Activated T-cell treated with anti-CD3 and anti-CD28 coated beads, Interleukin-2, amount 50 U/mL, for 4 hours (primary cell): Measurements from ENCODE around the gene EFCC1. TPM values are rescaled to one million over a fixed set of nuclear protein-coding genes. Genes with fewer than 3 reads are reported as not detected.
A peak's percentile ranks its signal among the peaks of the same experiment; 100 is the strongest.

Experiments
- ATAC-seq, 2 donors: fragments of 200-7000 bp; cut with Tn5 transposase; one replicate each; pipeline ENCODE4 v1.10.0; 2021
- DNase-seq: peaks from one replicate; pipeline ENCODE4 v3.0.0-alpha.2; 2020
- H3K27me3 Mint-ChIP-seq: one replicate; pipeline ENCODE4 v1.8.0; 2021; ENCODE audit warnings: low read depth, mixed read lengths
- H3K36me3 Mint-ChIP-seq: one replicate; pipeline ENCODE4 v1.8.0; 2022; ENCODE audit warnings: mixed read lengths; ENCODE audit not compliant: insufficient read depth
- H3K4me1 Mint-ChIP-seq: one replicate; pipeline ENCODE4 v1.8.0; 2021; ENCODE audit warnings: low read depth, mixed read lengths
- H3K4me3 Mint-ChIP-seq: one replicate; pipeline ENCODE4 v1.8.0; 2021; ENCODE audit warnings: mild to moderate bottlenecking, moderate library complexity, mixed read lengths
- H3K9me3 Mint-ChIP-seq: one replicate; pipeline ENCODE4 v1.8.0; 2021; ENCODE audit warnings: mixed read lengths
- total RNA-seq, 3 donors: library from RNA; stranded (reverse); gene quantifications; one replicate each; pipeline ENCODE4 v1.2.1, GENCODE V29; 2021

Gene EFCC1
- total RNA-seq, 3 donors from 2014 or later: 0.26 to 0.35 TPM; not detected in 1

GRCh38 chr3:129039271-129040038 lies 38.4 kb downstream of the EFCC1 start:
- peaks cover 9% of the 10 kb centered on the region for H3K27me3 Mint-ChIP-seq

DNA sequence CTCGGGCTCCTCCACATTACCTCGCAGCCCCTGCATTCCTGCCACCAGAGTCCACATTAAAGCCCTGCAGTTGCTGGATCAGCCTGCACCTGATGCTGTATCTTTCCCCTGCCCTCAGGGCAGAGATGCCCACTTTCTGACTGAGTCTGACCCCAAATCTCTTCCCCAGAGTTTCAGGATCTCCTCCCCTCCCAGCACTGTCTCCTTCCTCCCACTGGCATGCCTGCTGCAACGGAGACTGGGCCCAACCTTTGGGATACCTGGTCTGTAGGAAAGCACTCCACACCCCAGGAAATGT lies 38.9 kb downstream of the EFCC1 start:
- ATAC-seq: no peak
- Mint-ChIP-seq H3K27me3 (peaks cover 13% of the 10 kb centered on the region), H3K9me3 (no peaks in the 10 kb centered on the region), H3K4me3 (no peak overlapping the region), H3K36me3 (no peaks in the 10 kb centered on the region), H3K4me1 (peaks cover 12% of the 10 kb centered on the region)
- no peak for DNase-seq

More at GRCh38 chr3:129039271-129040038, 38.4 kb downstream of the EFCC1 start:
- DNase-seq (no peak), ATAC-seq (no peak)
- peaks cover 12% of the 10 kb centered on the region for H3K4me1 Mint-ChIP-seq
- H3K4me3 Mint-ChIP-seq: no peak overlapping the region
- no peaks in the 10 kb centered on the region for H3K9me3 Mint-ChIP-seq
- no peaks in the 10 kb centered on the region for H3K36me3 Mint-ChIP-seq

DNA sequence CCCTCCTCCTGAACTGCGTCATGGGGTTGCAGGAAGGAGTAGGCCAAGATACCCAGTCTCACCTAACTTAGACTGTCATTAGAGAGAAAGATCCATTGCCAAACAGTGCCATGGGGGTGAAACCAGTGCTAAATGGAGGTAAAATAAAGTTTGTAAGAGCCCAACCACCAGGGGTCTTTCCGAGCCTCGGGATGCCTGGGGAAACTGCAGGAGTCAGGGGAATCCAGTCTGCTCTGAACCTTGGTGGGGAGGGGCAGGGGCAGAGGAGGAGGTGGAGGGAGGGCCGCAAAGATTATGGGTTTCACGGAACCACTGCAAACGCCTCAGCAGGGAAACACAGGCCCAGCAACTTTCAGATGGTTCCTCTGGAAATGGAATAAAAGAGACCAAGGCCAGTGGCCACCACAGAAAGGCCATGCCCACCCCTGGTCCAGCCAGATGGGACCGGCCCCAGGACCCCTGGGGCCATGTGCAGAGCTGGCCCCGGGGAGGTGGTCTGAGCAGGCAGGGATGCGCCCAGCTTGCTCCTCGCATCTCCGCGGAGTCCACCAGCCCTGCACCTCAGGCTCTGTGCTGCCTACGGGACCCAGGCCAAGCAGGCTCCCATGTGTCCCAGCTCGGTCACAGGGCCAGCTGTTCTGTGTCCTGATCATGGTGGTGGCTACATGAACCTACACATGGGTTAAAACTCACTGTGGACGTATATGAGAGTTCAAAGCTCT lies 39.6 kb downstream of the EFCC1 start:
- ATAC-seq: no peak
- H3K36me3 Mint-ChIP-seq: no peaks in the 10 kb centered on the region
- no peak for DNase-seq
- H3K4me1 Mint-ChIP-seq: peaks cover 4% of the 10 kb centered on the region
- no peaks in the 10 kb centered on the region for H3K9me3 Mint-ChIP-seq
- H3K4me3 Mint-ChIP-seq: no peak overlapping the region
- H3K27me3 Mint-ChIP-seq: peaks cover 13% of the 10 kb centered on the region

DNA sequence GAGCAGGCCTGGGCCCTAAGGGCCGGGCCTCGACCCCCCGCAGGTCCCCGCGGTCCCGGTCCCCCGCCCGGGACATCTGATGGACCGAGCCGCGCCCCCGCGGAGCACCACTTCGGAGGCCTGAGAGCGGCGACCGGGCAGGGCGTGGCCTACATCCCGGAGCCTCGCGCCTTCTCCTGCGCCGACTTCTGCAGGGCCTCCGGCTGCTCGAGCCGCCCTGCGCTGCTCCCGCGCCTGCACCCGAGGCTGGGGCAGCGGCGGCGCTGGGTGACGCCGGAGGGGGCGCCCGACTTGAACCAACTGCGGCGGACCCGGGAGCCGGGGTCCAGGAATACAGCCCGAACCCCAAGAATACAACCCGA lies 44.6 kb downstream of the EFCC1 start:
- ATAC-seq (peak; percentile 91), DNase-seq (peak; percentile 29)
- Mint-ChIP-seq H3K36me3 (no peaks in the 10 kb centered on the region), H3K4me1 (no peaks in the 10 kb centered on the region), H3K9me3 (peaks cover 6% of the 10 kb centered on the region), H3K27me3 (peaks cover 7% of the 10 kb centered on the region), H3K4me3 (peak overlapping the region; percentile 31)

DNA sequence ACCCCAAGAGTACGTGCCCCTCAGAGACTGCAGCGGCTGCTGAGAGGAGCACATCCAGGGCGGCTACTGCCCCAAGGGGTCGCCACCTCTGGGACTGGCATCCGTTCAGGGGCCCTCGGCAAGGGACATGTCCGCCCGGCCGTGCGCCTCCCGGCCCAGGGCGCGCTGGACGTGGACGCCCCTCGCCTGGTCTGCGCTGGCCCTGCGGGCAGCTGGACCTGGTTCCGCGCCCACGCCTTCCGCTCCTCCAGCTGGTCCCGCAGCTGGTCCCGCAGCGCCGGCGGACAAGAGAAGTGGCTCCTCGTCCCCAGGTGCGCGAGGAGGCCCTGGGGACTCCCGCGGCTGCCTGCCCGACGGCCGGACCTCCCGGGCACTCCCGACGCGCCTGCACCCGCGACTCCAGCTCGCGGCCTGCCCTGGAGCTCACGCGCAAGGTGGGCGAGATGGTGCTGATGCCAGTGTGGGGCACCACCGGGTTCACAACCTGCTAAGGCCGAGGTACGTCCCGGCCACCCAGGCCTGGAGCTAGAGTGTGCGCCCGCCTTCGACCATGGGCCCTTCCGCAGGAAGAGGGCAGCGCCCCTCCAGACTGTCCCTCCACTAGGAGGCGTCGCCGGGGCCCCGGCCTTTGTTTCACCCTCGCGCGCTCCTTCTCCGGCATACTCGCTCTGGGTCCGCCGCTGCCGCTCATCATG lies 45.1 kb downstream of the EFCC1 start:
- peaks cover 6% of the 10 kb centered on the region for H3K9me3 Mint-ChIP-seq
- no peaks in the 10 kb centered on the region for H3K36me3 Mint-ChIP-seq
- H3K4me3 Mint-ChIP-seq: no peak overlapping the region
- H3K27me3 Mint-ChIP-seq: peaks cover 7% of the 10 kb centered on the region
- no peaks in the 10 kb centered on the region for H3K4me1 Mint-ChIP-seq
- peak; percentile 66 to 70 for ATAC-seq
- peak; percentile 24 for DNase-seq

- peaks cover 6% of the 10 kb centered on the region for H3K9me3 Mint-ChIP-seq
- peaks cover 7% of the 10 kb centered on the region for H3K27me3 Mint-ChIP-seq
- H3K36me3 Mint-ChIP-seq: no peaks in the 10 kb centered on the region
- H3K4me1 Mint-ChIP-seq: no peaks in the 10 kb centered on the region
- ATAC-seq (no peak), DNase-seq (no peak)
- H3K4me3 Mint-ChIP-seq: peak overlapping the region; percentile 33
Observed at GRCh38 chr3:129046732-129047552, 45.8 kb downstream of the EFCC1 start.

- no peaks in the 10 kb centered on the region for H3K4me1 Mint-ChIP-seq
- peak overlapping the region; percentile 33 for H3K4me3 Mint-ChIP-seq
- H3K9me3 Mint-ChIP-seq: peaks cover 6% of the 10 kb centered on the region
- no peaks in the 10 kb centered on the region for H3K36me3 Mint-ChIP-seq
- ATAC-seq: no peak
- H3K27me3 Mint-ChIP-seq: peaks cover 4% of the 10 kb centered on the region
- no peak for DNase-seq
Observed at GRCh38 chr3:129047553-129047839, 46.4 kb downstream of the EFCC1 start.

GRCh38 chr3:129050556-129051295 lies 49.6 kb downstream of the EFCC1 start:
- Mint-ChIP-seq H3K36me3 (no peaks in the 10 kb centered on the region), H3K9me3 (peaks cover 6% of the 10 kb centered on the region), H3K27me3 (no peaks in the 10 kb centered on the region), H3K4me1 (peaks cover 5% of the 10 kb centered on the region), H3K4me3 (no peak overlapping the region)
- ATAC-seq: no peak
- DNase-seq: no peak

DNA sequence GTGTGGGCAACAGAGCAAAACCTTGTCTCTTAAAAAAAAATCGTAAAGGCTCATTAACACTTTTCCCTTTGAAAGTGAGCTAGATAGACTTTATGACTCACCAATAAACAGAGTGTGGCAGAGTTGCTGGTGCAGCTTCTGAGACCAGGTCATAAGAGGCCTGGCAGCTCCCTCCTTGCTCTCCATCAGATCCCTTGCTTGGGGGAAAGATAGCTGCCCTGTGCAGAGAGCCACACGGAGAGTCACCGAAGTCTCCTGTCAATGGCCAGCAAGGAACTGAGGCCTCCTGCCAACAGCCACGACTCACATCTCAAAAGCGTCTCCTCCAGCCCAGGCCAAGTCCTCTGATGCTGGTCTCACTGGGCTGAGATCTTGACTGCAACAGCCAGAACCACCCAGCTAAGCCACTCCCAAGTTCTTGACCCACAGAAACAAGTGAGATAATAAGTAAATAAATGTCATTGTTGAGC lies 50.8 kb downstream of the EFCC1 start:
- no peak overlapping the region for H3K4me3 Mint-ChIP-seq
- H3K9me3 Mint-ChIP-seq: peaks cover 6% of the 10 kb centered on the region
- ATAC-seq (no peak), DNase-seq (no peak)
- H3K27me3 Mint-ChIP-seq: no peaks in the 10 kb centered on the region
- H3K4me1 Mint-ChIP-seq: peaks cover 5% of the 10 kb centered on the region
- no peaks in the 10 kb centered on the region for H3K36me3 Mint-ChIP-seq

DNA sequence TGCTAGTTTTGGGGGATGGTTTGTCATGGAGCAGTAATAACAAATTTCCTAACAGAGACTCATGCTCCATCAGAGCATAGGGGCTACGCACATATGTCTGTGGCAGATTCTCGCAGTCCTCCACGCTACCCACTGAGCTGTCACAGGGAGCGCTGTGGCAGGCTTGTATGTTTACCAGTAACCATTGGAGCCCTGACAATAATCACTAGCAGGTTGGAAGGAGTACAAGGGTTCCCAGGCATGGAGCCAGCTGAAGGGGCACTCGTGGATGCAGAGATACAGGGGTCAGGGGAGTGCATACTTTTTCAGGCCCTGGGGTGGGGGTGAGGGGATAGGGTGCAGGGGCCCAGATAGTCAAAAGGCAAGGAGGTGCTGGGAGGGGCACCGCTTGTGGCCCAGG lies 51.6 kb downstream of the EFCC1 start:
- peaks cover 5% of the 10 kb centered on the region for H3K4me1 Mint-ChIP-seq
- peaks cover 6% of the 10 kb centered on the region for H3K9me3 Mint-ChIP-seq
- no peaks in the 10 kb centered on the region for H3K27me3 Mint-ChIP-seq
- H3K4me3 Mint-ChIP-seq: no peak overlapping the region
- DNase-seq: no peak
- H3K36me3 Mint-ChIP-seq: no peaks in the 10 kb centered on the region
- no peak for ATAC-seq

GRCh38 chr3:129054605-129055104 lies 53.6 kb downstream of the EFCC1 start:
- Mint-ChIP-seq H3K27me3 (no peaks in the 10 kb centered on the region), H3K4me3 (no peak overlapping the region), H3K9me3 (no peaks in the 10 kb centered on the region), H3K36me3 (no peaks in the 10 kb centered on the region), H3K4me1 (peaks cover 14% of the 10 kb centered on the region)
- DNase-seq: no peak
- no peak for ATAC-seq

- H3K9me3 Mint-ChIP-seq: no peaks in the 10 kb centered on the region
- H3K27me3 Mint-ChIP-seq: no peaks in the 10 kb centered on the region
- H3K4me3 Mint-ChIP-seq: no peak overlapping the region
- peaks cover 14% of the 10 kb centered on the region for H3K4me1 Mint-ChIP-seq
- ATAC-seq (no peak), DNase-seq (no peak)
- no peaks in the 10 kb centered on the region for H3K36me3 Mint-ChIP-seq
Observed at GRCh38 chr3:129056451-129057173, 55.5 kb downstream of the EFCC1 start.

DNA sequence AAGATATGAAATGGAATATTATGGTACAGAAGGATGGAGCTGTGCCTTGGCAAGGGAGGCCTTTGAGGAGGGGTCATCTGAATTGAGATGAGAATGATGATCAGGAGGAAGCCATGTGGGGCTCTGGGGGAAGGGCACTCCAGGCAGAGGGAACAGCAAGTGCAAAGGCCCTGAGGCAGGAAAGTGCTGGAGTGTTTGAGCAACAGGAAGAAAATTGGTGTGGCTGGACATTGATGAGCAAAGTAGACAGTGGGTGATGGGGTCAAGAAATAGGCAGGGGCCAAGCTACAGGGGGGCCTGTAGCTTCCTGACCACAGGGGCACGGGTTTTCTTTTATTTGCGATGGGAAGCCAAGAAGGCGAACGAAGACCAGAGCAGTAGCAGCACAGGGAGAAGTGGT lies 56.1 kb downstream of the EFCC1 start:
- Mint-ChIP-seq H3K4me1 (peaks cover 14% of the 10 kb centered on the region), H3K9me3 (no peaks in the 10 kb centered on the region), H3K4me3 (no peak overlapping the region), H3K27me3 (no peaks in the 10 kb centered on the region), H3K36me3 (no peaks in the 10 kb centered on the region)
- ATAC-seq (no peak), DNase-seq (no peak)
